ENCODE measurements around the gene FGG.

DNA sequence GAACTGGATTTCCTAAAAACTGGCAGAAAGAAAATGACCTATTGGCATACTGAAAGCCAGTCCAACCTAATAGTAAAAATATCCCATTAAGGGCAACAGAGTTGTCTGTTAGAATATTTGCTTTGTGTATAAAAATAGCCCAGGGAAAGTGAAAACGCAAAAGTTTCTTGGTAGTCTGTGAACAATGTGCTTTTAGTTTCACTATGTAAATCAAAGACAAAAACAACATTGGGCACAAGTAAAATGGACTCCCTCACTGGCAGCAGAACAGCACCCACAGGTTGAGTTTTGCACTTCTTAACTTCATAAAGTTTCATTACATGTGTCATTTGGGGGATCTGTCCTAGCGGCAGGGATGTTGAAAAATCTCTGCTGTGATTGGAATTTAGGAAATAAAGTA, 4.3 kb upstream of the FGG start:
- TF ChIP-seq, protein P1, sequence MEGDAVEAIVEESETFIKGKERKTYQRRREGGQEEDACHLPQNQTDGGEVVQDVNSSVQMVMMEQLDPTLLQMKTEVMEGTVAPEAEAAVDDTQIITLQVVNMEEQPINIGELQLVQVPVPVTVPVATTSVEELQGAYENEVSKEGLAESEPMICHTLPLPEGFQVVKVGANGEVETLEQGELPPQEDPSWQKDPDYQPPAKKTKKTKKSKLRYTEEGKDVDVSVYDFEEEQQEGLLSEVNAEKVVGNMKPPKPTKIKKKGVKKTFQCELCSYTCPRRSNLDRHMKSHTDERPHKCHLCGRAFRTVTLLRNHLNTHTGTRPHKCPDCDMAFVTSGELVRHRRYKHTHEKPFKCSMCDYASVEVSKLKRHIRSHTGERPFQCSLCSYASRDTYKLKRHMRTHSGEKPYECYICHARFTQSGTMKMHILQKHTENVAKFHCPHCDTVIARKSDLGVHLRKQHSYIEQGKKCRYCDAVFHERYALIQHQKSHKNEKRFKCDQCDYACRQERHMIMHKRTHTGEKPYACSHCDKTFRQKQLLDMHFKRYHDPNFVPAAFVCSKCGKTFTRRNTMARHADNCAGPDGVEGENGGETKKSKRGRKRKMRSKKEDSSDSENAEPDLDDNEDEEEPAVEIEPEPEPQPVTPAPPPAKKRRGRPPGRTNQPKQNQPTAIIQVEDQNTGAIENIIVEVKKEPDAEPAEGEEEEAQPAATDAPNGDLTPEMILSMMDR (IDR thresholded peaks at IDR 0.05): no peak
- no peak for TF ChIP-seq POLR2A (IDR thresholded peaks at IDR 0.05)
- no peak for TF ChIP-seq POLR2AphosphoS5 (IDR thresholded peaks at IDR 0.05)
